Endodermal cell (in vitro differentiated cells): ENCODE data around the gene RGS3. TPM values are rescaled to one million over a fixed set of nuclear protein-coding genes. Genes with fewer than 3 reads are reported as not detected.
A peak's percentile ranks its signal among the peaks of the same experiment; 100 is the strongest.

ENCODE experiments used
- DNase-seq: peaks from one replicate; pipeline ENCODE4 v3.0.0-alpha.2; 2017
- H3K27ac ChIP-seq: 2 replicates; pipeline ENCODE4 v1.5.1; 2013; ENCODE audit warnings: mild to moderate bottlenecking, low read depth, low read length, moderate library complexity
- H3K27me3 ChIP-seq: 2 replicates; pipeline ENCODE4 v1.6.1; 2013; ENCODE audit warnings: mild to moderate bottlenecking, low read length, moderate library complexity; ENCODE audit not compliant: insufficient read depth, control insufficient read depth, poor library complexity, severe bottlenecking
- H3K36me3 ChIP-seq: 2 replicates; pipeline ENCODE4 v1.7.0; 2013; ENCODE audit warnings: mild to moderate bottlenecking, low read length, moderate library complexity; ENCODE audit not compliant: control insufficient read depth, insufficient read depth
- H3K4me1 ChIP-seq: one replicate; pipeline ENCODE4 v1.7.0; 2013; ENCODE audit warnings: low read length; ENCODE audit not compliant: control insufficient read depth, insufficient read depth
- H3K4me3 ChIP-seq: 2 replicates; pipeline ENCODE4 v1.5.1; 2013; ENCODE audit warnings: mild to moderate bottlenecking, low read length, moderate library complexity
- H3K9ac ChIP-seq: 2 replicates; pipeline ENCODE4 v1.6.1; 2013; ENCODE audit warnings: mild to moderate bottlenecking, low read length, moderate library complexity; ENCODE audit not compliant: poor library complexity, severe bottlenecking; ENCODE audit errors: extremely low read depth
- H3K9me3 ChIP-seq: 2 replicates; pipeline ENCODE4 v1.6.1; 2013; ENCODE audit warnings: mild to moderate bottlenecking, low read length, moderate library complexity; ENCODE audit not compliant: control insufficient read depth
- H3K27ac Mint-ChIP-seq: 2 replicates; pipeline ENCODE4 v1.8.0; 2020; ENCODE audit warnings: mixed read lengths
- H3K27me3 Mint-ChIP-seq: 2 replicates; pipeline ENCODE4 v1.8.0; 2021; ENCODE audit warnings: mild to moderate bottlenecking, mixed read lengths; ENCODE audit not compliant: insufficient read depth
- H3K36me3 Mint-ChIP-seq: 2 replicates; pipeline ENCODE4 v1.8.0; 2020; ENCODE audit warnings: low read depth, mixed read lengths
- H3K4me1 Mint-ChIP-seq: 2 replicates; pipeline ENCODE4 v1.8.0; 2020; ENCODE audit warnings: mixed read lengths
- H3K4me3 Mint-ChIP-seq: 2 replicates; pipeline ENCODE4 v1.8.0; 2020; ENCODE audit warnings: mild to moderate bottlenecking, moderate library complexity, mixed read lengths
- H3K9me3 Mint-ChIP-seq: 2 replicates; pipeline ENCODE4 v1.8.0; 2020; ENCODE audit warnings: mild to moderate bottlenecking, mixed read lengths
- CTCF ChIP-seq: fragments of 200-600 bp; sonication (generic); conservative IDR thresholded peaks from 2 replicates; pipeline ENCODE4 v1.5.0; 2021; ENCODE audit warnings: antibody characterized with exemption, mild to moderate bottlenecking
- WGBS, 2 experiments: methylation state at CpG; one replicate each; pipeline versions ENCODE4 v1.1.5 to v1.1.7; 2013; ENCODE audit warnings: missing lambda C conversion rate in 2 of 2, mixed read lengths in 1 of 2; ENCODE audit not compliant: insufficient coverage in 1 of 2, insufficient read length in 1 of 2; 5-methylcytosine and 5-hydroxymethylcytosine counted together
- total RNA-seq, 2 donors: library from RNA; stranded (reverse); fragmentation: NEBNext Ultra II Directional in 1 of 2; extraction: Animal tissue kit (Norgen Biotek cat#: 25700) in 1 of 2; gene quantifications; 2 replicates in 1 of 2; 3 replicates in 1 of 2; pipeline ENCODE4 v1.2.1, GENCODE V29; 2021

RGS3 gene
- total RNA-seq, 2 donors from 2014 or later, result 20.7 to 40.3 TPM

DNA sequence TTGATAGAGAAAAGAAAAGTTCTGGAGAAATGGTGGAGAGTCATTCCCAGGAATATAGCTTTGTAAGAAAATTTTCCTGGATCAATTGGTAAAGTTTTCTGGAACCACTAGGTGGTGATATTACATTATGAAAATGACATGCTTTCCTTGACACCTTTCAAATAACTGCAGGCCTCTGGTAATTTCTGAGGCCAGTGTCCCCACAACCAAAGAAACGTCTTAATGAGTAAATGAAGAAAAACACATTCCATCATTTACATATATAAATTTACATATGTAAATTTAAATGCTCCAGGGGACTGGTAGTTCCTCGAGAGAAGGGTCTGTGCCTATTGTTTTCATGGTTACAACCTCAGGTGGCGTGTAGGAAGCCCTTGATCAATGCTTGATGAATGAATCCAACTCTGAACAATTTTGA, 17.2 kb upstream of the RGS3 start:
- DNase-seq, result peak; percentile 56

DNA sequence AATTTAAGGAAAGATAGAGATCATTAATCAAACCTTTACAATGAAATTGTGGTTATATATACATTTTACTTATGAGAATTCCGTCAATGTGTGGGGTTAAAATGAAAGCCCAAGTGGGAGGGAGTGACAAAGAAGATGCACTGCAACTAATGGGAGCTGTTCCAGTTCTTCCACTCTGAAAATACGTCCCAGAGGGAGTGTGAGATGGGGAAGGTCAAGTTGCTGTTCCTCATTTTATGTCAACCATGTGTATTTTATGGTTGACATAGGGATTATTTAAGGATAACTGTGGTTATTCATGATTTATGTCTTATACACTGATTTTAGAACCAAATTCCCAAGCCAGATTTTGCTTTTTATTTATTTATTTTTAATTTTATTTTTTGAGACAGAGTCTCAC, 14.2 kb upstream of the RGS3 start:
- TF ChIP-seq CTCF, result no peak

More for the DNA sequence above, 17.2 kb upstream of the RGS3 start:
- Histone ChIP-seq H3K4me3 (no peak overlapping the region), H3K9me3 (no peaks in the 10 kb centered on the region), H3K36me3 (no peaks in the 10 kb centered on the region), H3K27ac (no peak overlapping the region), H3K9ac (no peak overlapping the region), H3K27me3 (no peaks in the 10 kb centered on the region), H3K4me1 (no peaks in the 10 kb centered on the region)
- H3K9me3 Mint-ChIP-seq, result no peaks in the 10 kb centered on the region
- H3K36me3 Mint-ChIP-seq, result no peaks in the 10 kb centered on the region
- H3K4me3 Mint-ChIP-seq, result no peak overlapping the region
- H3K27ac Mint-ChIP-seq, result no peak overlapping the region
- WGBS, 2 experiments, result 54 to 68% methylated on average over 2 to 3 of the region's 3 CpGs
- no peaks in the 10 kb centered on the region for H3K27me3 Mint-ChIP-seq
- H3K4me1 Mint-ChIP-seq, result no peaks in the 10 kb centered on the region
- peak; percentile 80 for TF ChIP-seq CTCF

GRCh38 chr9:113452113-113452605, 11.4 kb upstream of the RGS3 start:
- no peaks in the 10 kb centered on the region for H3K9me3 Mint-ChIP-seq

More for the DNA sequence above, 14.2 kb upstream of the RGS3 start:
- H3K9me3 ChIP-seq, result no peaks in the 10 kb centered on the region
- Mint-ChIP-seq H3K4me1 (no peaks in the 10 kb centered on the region), H3K27me3 (no peaks in the 10 kb centered on the region), H3K4me3 (no peak overlapping the region), H3K36me3 (no peaks in the 10 kb centered on the region), H3K27ac (no peak overlapping the region), H3K9me3 (no peaks in the 10 kb centered on the region)
- no peak overlapping the region for H3K27ac ChIP-seq
- no peak for DNase-seq
- no peak overlapping the region for H3K9ac ChIP-seq
- WGBS, 2 experiments, result 85 to 100% methylated on average over 1 to 2 of the region's 2 CpGs
- no peak overlapping the region for H3K4me3 ChIP-seq
- H3K4me1 ChIP-seq, result no peaks in the 10 kb centered on the region
- H3K27me3 ChIP-seq, result no peaks in the 10 kb centered on the region
- H3K36me3 ChIP-seq, result no peaks in the 10 kb centered on the region

More at GRCh38 chr9:113452113-113452605, 11.4 kb upstream of the RGS3 start:
- H3K9me3 ChIP-seq, result no peaks in the 10 kb centered on the region
- H3K4me1 ChIP-seq, result peaks cover 12% of the 10 kb centered on the region
- H3K27ac ChIP-seq, result no peak overlapping the region
- no peak for DNase-seq
- no peak overlapping the region for H3K27ac Mint-ChIP-seq
- no peaks in the 10 kb centered on the region for H3K27me3 Mint-ChIP-seq
- H3K27me3 ChIP-seq, result no peaks in the 10 kb centered on the region
- peaks cover 19% of the 10 kb centered on the region for H3K4me1 Mint-ChIP-seq
- no peak overlapping the region for H3K4me3 Mint-ChIP-seq
- no peaks in the 10 kb centered on the region for H3K36me3 ChIP-seq
- WGBS, 2 experiments, result 95 to 100% methylated on average over 1 to 4 of the region's 4 CpGs
- no peak overlapping the region for H3K9ac ChIP-seq
- TF ChIP-seq CTCF, result no peak
- no peaks in the 10 kb centered on the region for H3K36me3 Mint-ChIP-seq
- H3K4me3 ChIP-seq, result no peak overlapping the region
